IMR-90 (cell line): ENCODE results near the gene CSNK2A1. TPM values are rescaled to one million over a fixed set of nuclear protein-coding genes. Genes with fewer than 3 reads are reported as not detected.

Experiments
- ATAC-seq: fragments of 200-7000 bp; cut with Tn5 transposase; 2 replicates; pipeline ENCODE4 v1.9.1; 2020; ENCODE audit warnings: low read depth, mild to moderate bottlenecking, moderate library complexity
- BruUV-seq: library from RNA; stranded (reverse); fragments of 400-500 nt; replicated peaks from 2 replicates; lab custom pipeline; 2021; lab: Mats Ljungman, UMichigan
- CTCF ChIA-PET: fragments of 300-600 bp; formaldehyde crosslinking; extraction: SDS; loops from one replicate; lab custom pipeline; 2021; ENCODE audit warnings: antibody characterized with exemption; lab: Yijun Ruan, JAX
- POLR2A ChIA-PET: fragments of 300-600 bp; sonication (Branson Sonifier 250); formaldehyde crosslinking; loops from one replicate; lab custom pipeline; 2022; ENCODE audit warnings: antibody characterized with exemption; ENCODE audit not compliant: unreplicated experiment; lab: Charles Lee
- DNase-seq: peaks from one replicate; pipeline ENCODE4 v3.0.0; 2013
- H2AFZ ChIP-seq: replicated peaks from 2 replicates; pipeline ENCODE3; 2013; ENCODE audit warnings: low read length, mild to moderate bottlenecking; ENCODE audit not compliant: poor library complexity
- H2AK5ac ChIP-seq: 2 replicates; pipeline ENCODE4 v1.6.1; 2013; ENCODE audit warnings: low read depth, low read length, inconsistent platforms
- H2AK9ac ChIP-seq: replicated peaks from 2 replicates; pipeline ENCODE3; 2013; ENCODE audit warnings: mild to moderate bottlenecking, low read depth, low read length, moderate library complexity; ENCODE audit not compliant: poor library complexity
- H2BK120ac ChIP-seq: 2 replicates; pipeline ENCODE4 v1.6.1; 2013; ENCODE audit warnings: low read depth, low read length, inconsistent platforms
- H2BK15ac ChIP-seq: 3 replicates; pipeline ENCODE4 v1.6.1; 2013; ENCODE audit warnings: low read depth, low read length, inconsistent platforms
- H2BK20ac ChIP-seq: 2 replicates; pipeline ENCODE4 v1.6.1; 2013; ENCODE audit warnings: low read depth, mild to moderate bottlenecking, inconsistent platforms, low read length, moderate library complexity
- H2BK5ac ChIP-seq: 2 replicates; pipeline ENCODE4 v1.6.1; 2013; ENCODE audit warnings: mild to moderate bottlenecking, low read depth, low read length, inconsistent platforms; ENCODE audit not compliant: poor library complexity, severe bottlenecking
- H3K14ac ChIP-seq: replicated peaks from 2 replicates; pipeline ENCODE4 v1.6.1; 2013; ENCODE audit warnings: low read depth, low read length, inconsistent platforms
- H3K18ac ChIP-seq: 2 replicates; pipeline ENCODE4 v1.6.1; 2013; ENCODE audit warnings: low read depth, low read length, control low read depth
- H3K23ac ChIP-seq: 2 replicates; pipeline ENCODE4 v1.6.1; 2013; ENCODE audit warnings: low read depth, low read length, inconsistent platforms
- H3K27ac ChIP-seq: 2 replicates; pipeline ENCODE4 v1.5.1; 2013; ENCODE audit warnings: mild to moderate bottlenecking, control low read depth, low read length; ENCODE audit not compliant: insufficient read depth
- H3K27me3 ChIP-seq: 2 replicates; pipeline ENCODE4 v1.6.1; 2013; ENCODE audit warnings: low read length; ENCODE audit not compliant: control insufficient read depth, insufficient read depth
- H3K36me3 ChIP-seq: 2 replicates; pipeline ENCODE4 v1.6.1; 2013; ENCODE audit warnings: low read length, mixed read lengths; ENCODE audit not compliant: control insufficient read depth, insufficient read depth
- H3K4ac ChIP-seq: 2 replicates; pipeline ENCODE4 v1.6.1; 2013; ENCODE audit warnings: low read depth, low read length, inconsistent platforms
- H3K4me1 ChIP-seq: 2 replicates; pipeline ENCODE4 v1.6.1; 2013; ENCODE audit warnings: low read length, mixed read lengths; ENCODE audit not compliant: control insufficient read depth, insufficient read depth
- H3K4me2 ChIP-seq: 2 replicates; pipeline ENCODE4 v1.6.1; 2013; ENCODE audit warnings: low read depth, mild to moderate bottlenecking, control low read depth, low read length, moderate library complexity
- H3K4me3 ChIP-seq: 2 replicates; pipeline ENCODE4 v1.5.1; 2013; ENCODE audit warnings: low read depth, mild to moderate bottlenecking, control low read depth, low read length, moderate library complexity; ENCODE audit not compliant: insufficient read depth
- H3K56ac ChIP-seq: 2 replicates; pipeline ENCODE4 v1.6.1; 2013; ENCODE audit warnings: low read length, inconsistent platforms; ENCODE audit not compliant: insufficient read depth; ENCODE audit errors: extremely low read depth
- H3K79me1 ChIP-seq, 2 experiments: 2 replicates each; pipeline ENCODE4 v1.6.1; 2013; ENCODE audit warnings: low read length in 2 of 2, inconsistent platforms in 1 of 2, low read depth in 1 of 2
- H3K9ac ChIP-seq: 2 replicates; pipeline ENCODE4 v1.6.1; 2013; ENCODE audit warnings: low read depth, low read length, control low read depth
- H3K9me1 ChIP-seq: 2 replicates; pipeline ENCODE4 v1.6.1; 2013; ENCODE audit warnings: low read length, inconsistent platforms; ENCODE audit not compliant: insufficient read depth
- H3K9me3 ChIP-seq: 2 replicates; pipeline ENCODE4 v1.6.1; 2013; ENCODE audit warnings: low read length; ENCODE audit not compliant: control insufficient read depth, insufficient read depth
- H4K20me1 ChIP-seq: 2 replicates; pipeline ENCODE4 v1.6.1; 2013; ENCODE audit warnings: low read length, inconsistent platforms; ENCODE audit not compliant: insufficient read depth
- H4K5ac ChIP-seq: 2 replicates; pipeline ENCODE4 v1.6.1; 2013; ENCODE audit warnings: mild to moderate bottlenecking, low read depth, low read length, control low read depth
- H4K8ac ChIP-seq, 2 experiments: 2 replicates each; pipeline ENCODE4 v1.6.1; 2013; ENCODE audit warnings: low read depth in 2 of 2, low read length in 2 of 2, control low read depth in 1 of 2, inconsistent platforms in 1 of 2
- H4K91ac ChIP-seq: 2 replicates; pipeline ENCODE4 v1.6.1; 2013; ENCODE audit warnings: low read depth, low read length, inconsistent platforms; ENCODE audit not compliant: insufficient read depth
- BHLHE40 ChIP-seq: fragments of 150-350 bp; IDR thresholded peaks from 2 replicates; pipeline ENCODE4 v1.6.1; 2016; ENCODE audit warnings: mild to moderate bottlenecking, low read depth, low read length
- CEBPB ChIP-seq: IDR thresholded peaks from 2 replicates; pipeline ENCODE4 v1.6.1; 2012; ENCODE audit warnings: low read depth, low read length, improper control_type of control experiment
- CHD1 ChIP-seq: IDR thresholded peaks from 2 replicates; pipeline ENCODE4 v1.6.1; 2012; ENCODE audit warnings: low read depth, low read length, improper control_type of control experiment
- CTCF ChIP-seq: conservative IDR thresholded peaks from 2 replicates; pipeline ENCODE4 v1.5.1; 2012; ENCODE audit warnings: mild to moderate bottlenecking, low read depth, low read length, improper control_type of control experiment
- ELK1 ChIP-seq: fragments of 150-350 bp; IDR thresholded peaks from 2 replicates; pipeline ENCODE4 v1.6.1; 2016; ENCODE audit warnings: low read depth, mild to moderate bottlenecking, low read length, moderate library complexity, borderline replicate concordance
- FOS ChIP-seq: fragments of 150-350 bp; IDR thresholded peaks from 2 replicates; pipeline ENCODE4 v1.6.1; 2016; ENCODE audit warnings: low read depth, low read length
- MAZ ChIP-seq: IDR thresholded peaks from 2 replicates; pipeline ENCODE4 v1.6.1; 2012; ENCODE audit warnings: low read depth, mild to moderate bottlenecking, low read length, improper control_type of control experiment, moderate library complexity, borderline replicate concordance
- MXI1 ChIP-seq: IDR thresholded peaks from 2 replicates; pipeline ENCODE4 v1.6.1; 2012; ENCODE audit warnings: low read depth, mild to moderate bottlenecking, low read length, moderate library complexity, borderline replicate concordance
- POLR2A ChIP-seq: IDR thresholded peaks from 2 replicates; pipeline ENCODE4 v1.6.1; 2012; ENCODE audit warnings: mild to moderate bottlenecking, low read depth, low read length
- RAD21 ChIP-seq: IDR thresholded peaks from 2 replicates; pipeline ENCODE4 v1.6.1; 2012; ENCODE audit warnings: low read length, improper control_type of control experiment
- RFX5 ChIP-seq: IDR thresholded peaks from 2 replicates; pipeline ENCODE4 v1.8.0; 2012; ENCODE audit warnings: low read depth, mild to moderate bottlenecking, low read length, moderate library complexity
- SMC3 ChIP-seq: fragments of 150-350 bp; IDR thresholded peaks from 2 replicates; pipeline ENCODE4 v1.6.1; 2016; ENCODE audit warnings: low read depth, mild to moderate bottlenecking, antibody characterized with exemption, low read length, moderate library complexity
- USF2 ChIP-seq: fragments of 150-350 bp; IDR thresholded peaks from 2 replicates; pipeline ENCODE4 v1.6.1; 2017; ENCODE audit warnings: mild to moderate bottlenecking, antibody characterized with exemption, low read length, low read depth
- WGBS, 2 experiments: methylation state at CpG; one replicate each; pipeline versions ENCODE4 v1.1.5 to v1.1.7; 2013; ENCODE audit warnings: missing lambda C conversion rate in 2 of 2; ENCODE audit not compliant: insufficient read length in 1 of 2; ENCODE audit errors: extremely low coverage in 2 of 2; 5-methylcytosine and 5-hydroxymethylcytosine counted together
- dilution Hi-C: fragments of 300-500 bp; cut with HindIII; formaldehyde crosslinking; loops from one replicate; pipeline ENCODE4 v1.14.3; 2018; ENCODE audit warnings: low sequenced_read_pairs; ENCODE audit not compliant: unreplicated experiment
- in situ Hi-C: fragments of 300-500 bp; cut with MboI; formaldehyde crosslinking; loops from 3 replicates; pipeline ENCODE4 v1.14.3; 2019; ENCODE audit warnings: low sequenced_read_pairs, inconsistent platforms, mixed read lengths
- intact Hi-C: fragments of 100-400 bp; cut with micrococcal nuclease; formaldehyde crosslinking; loops from 2 replicates; pipeline ENCODE4 v1.10.0; 2022
- polyA plus RNA-seq, 3 experiments: library from polyadenylated mRNA; depleted of rRNA; stranded (reverse); fragments of >200 nt; gene quantifications; 2 replicates each; pipeline ENCODE4 v1.2.3, GENCODE V29; 2012; ENCODE audit warnings: low replicate concordance in 1 of 3
- total RNA-seq: library from RNA; depleted of rRNA; stranded (reverse); fragments of >200 nt; gene quantifications from 2 replicates; pipeline ENCODE4 v1.2.3, GENCODE V29; 2012

Gene CSNK2A1
- total and polyA plus RNA-seq, 2 of the 4 experiments (the other 2 are of a cell fraction), result 86.3 to 151 TPM

- Histone ChIP-seq H3K4ac (no peak overlapping the region), H3K4me1 (no peaks in the 10 kb centered on the region), H3K4me2 (no peak overlapping the region), H2AK9ac (no peak overlapping the region), H3K4me3 (no peak overlapping the region), H4K20me1 (no peaks in the 10 kb centered on the region), H3K9ac (no peak overlapping the region), H3K56ac (no peak overlapping the region), H3K36me3 (no peaks in the 10 kb centered on the region), H4K5ac (no peak overlapping the region), H3K9me3 (no peaks in the 10 kb centered on the region; the same call in 1 of the 2 replicates), H2BK15ac (no peak overlapping the region), H4K91ac (no peak overlapping the region), H3K79me1 (no peaks in the 10 kb centered on the region), H3K27me3 (peaks cover 22% of the 10 kb centered on the region), H2AK5ac (no peak overlapping the region), H2BK5ac (no peak overlapping the region), H3K9me1 (no peaks in the 10 kb centered on the region), H2AFZ (no peak overlapping the region), H3K23ac (no peak overlapping the region), H4K8ac (no peak overlapping the region), H3K18ac (no peak overlapping the region), H2BK120ac (no peak overlapping the region), H2BK20ac (no peak overlapping the region), H3K27ac (no peak overlapping the region), H3K14ac (no peak overlapping the region)
- no peak for DNase-seq
- WGBS, 2 experiments, result no CpG with 5 or more reads among the region's 4 CpGs
- dilution Hi-C loops (no loop called here), intact Hi-C loops (no loop called here), in situ Hi-C loops (loop anchor here (10.0 kb wide), 1 partner anchor 105 kb away; the partner anchor contains the start of gene SRXN1)
- TF ChIP-seq BHLHE40, result no peak
- no peak for TF ChIP-seq ELK1
- no peak for TF ChIP-seq SMC3
- no peak for TF ChIP-seq MXI1
- TF ChIP-seq CEBPB, result no peak
- TF ChIP-seq POLR2A, result no peak
- TF ChIP-seq RFX5, result no peak
- TF ChIP-seq CTCF, result no peak
- no peak for TF ChIP-seq MAZ
- no peak for TF ChIP-seq USF2
- no peak for TF ChIP-seq FOS
- TF ChIP-seq RAD21, result no peak
- TF ChIP-seq CHD1, result no peak
- POLR2A ChIA-PET, result no interaction called here
- ATAC-seq, result no peak
- BruUV-seq, result no TSS peak
- CTCF ChIA-PET, result interaction anchor here (0.6 to 0.7 kb wide), 2 partner anchors 568 to 1197 kb away, joined by 3 to 4 read pairs; no protein-coding TSS in a partner anchor
These were observed 6.3 kb upstream of the CSNK2A1 start for GRCh38 chr20:549722-550496.
